Measurements from ENCODE around the gene DNMT3A. TPM values are rescaled to one million over a fixed set of nuclear protein-coding genes. Genes with fewer than 3 reads are reported as not detected.

The DNMT3A gene
- total RNA-seq, 2 experiments from 2014 or later: 43.2 to 45.5 TPM

DNA sequence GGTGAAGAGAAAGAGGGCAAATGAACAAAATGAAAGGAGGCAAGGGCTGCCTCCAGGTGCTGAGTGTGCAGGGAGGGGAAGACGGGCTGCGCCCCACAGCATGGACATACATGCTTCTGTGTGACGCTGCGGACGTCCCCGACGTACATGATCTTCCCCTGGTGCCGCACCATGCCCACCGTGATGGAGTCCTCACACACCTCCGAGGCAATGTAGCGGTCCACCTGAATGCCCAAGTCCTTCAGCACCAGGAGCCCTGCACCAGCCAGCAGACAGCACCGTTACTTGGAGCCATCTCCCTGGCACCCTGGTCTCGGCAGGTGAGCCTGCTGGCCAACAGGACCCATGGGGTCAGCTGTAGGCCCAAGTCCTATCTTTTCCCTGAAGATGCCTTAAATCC is 100.3 kb downstream of the DNMT3A start:
- Mint-ChIP-seq H3K4me3 (no peak overlapping the region), H3K36me3 (ENCODE audit: low read depth) (peaks cover 52% of the 10 kb centered on the region)
- POLR2A ChIA-PET: interaction anchor here (2.0 kb wide), 1 partner anchor 11 kb away, joined by 5 read pairs; no protein-coding TSS in a partner anchor

DNA sequence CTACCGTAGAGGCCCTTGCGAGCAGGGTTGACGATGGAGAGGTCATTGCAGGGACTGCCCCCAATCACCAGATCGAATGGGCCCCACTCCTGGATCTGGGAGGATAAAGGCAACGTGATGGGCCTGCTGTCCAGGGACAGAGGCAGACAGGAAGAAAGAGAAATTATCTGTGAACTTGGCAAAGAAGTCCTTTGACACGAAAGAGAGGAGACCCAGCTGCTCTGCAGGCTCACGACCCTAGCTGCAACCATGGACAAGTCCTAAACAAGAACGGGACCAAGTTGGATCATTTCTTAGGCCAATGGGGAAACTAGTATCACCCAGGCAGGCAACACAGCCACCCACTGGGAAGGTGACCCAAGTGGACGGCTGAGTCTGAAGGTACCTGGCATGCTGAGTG is 101.1 kb downstream of the DNMT3A start:
- H3K27ac Mint-ChIP-seq: no peak overlapping the region
- POLR2A ChIA-PET: no interaction called here

More for the DNA sequence above, 100.3 kb downstream of the DNMT3A start:
- H3K9me3 Mint-ChIP-seq: no peaks in the 10 kb centered on the region
- no peak for DNase-seq
- CTCF ChIA-PET: no interaction called here
- no peaks in the 10 kb centered on the region for H3K27me3 Mint-ChIP-seq
- no peaks in the 10 kb centered on the region for H3K4me1 Mint-ChIP-seq
- H3K27ac Mint-ChIP-seq: no peak overlapping the region

GRCh38 chr2:25238920-25239319 is 102.8 kb downstream of the DNMT3A start:
- peaks cover 55% of the 10 kb centered on the region for H3K36me3 Mint-ChIP-seq (ENCODE audit: low read depth)
- POLR2A ChIA-PET: interaction anchor here (1.5 to 1.7 kb wide), 2 partner anchors 11 to 13 kb away, joined by 3 to 5 read pairs; no protein-coding TSS in a partner anchor

More for the DNA sequence above, 101.1 kb downstream of the DNMT3A start:
- H3K36me3 Mint-ChIP-seq (ENCODE audit: low read depth): peaks cover 49% of the 10 kb centered on the region
- no peaks in the 10 kb centered on the region for H3K9me3 Mint-ChIP-seq
- no peaks in the 10 kb centered on the region for H3K4me1 Mint-ChIP-seq
- H3K4me3 Mint-ChIP-seq: no peak overlapping the region
- no peak for DNase-seq
- H3K27me3 Mint-ChIP-seq: no peaks in the 10 kb centered on the region
- CTCF ChIA-PET: no interaction called here

DNA sequence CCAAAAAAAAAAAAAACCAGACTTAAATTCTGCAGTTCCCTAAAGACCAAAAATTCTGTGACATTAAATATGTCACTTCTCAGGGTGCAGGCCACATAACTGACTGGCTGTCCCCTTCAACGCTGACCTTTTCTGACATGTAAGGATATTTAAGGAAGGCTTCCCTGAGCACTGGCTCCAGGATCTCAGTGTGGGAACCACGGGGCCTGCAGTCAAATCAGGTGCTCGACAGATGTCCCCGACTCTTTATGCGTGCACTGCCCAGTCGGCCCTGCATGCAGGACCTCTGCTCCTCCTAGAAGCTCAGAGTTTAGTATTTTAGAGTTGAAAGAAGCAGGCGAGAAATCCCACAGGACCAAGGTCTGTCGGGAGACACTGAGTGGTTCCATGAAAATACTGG is 104.0 kb downstream of the DNMT3A start:
- no peak for DNase-seq
- ChIA-PET CTCF (no interaction called here), POLR2A (no interaction called here)
- Mint-ChIP-seq H3K27me3 (no peaks in the 10 kb centered on the region), H3K4me3 (no peak overlapping the region), H3K9me3 (no peaks in the 10 kb centered on the region), H3K4me1 (no peaks in the 10 kb centered on the region), H3K27ac (no peak overlapping the region), H3K36me3 (ENCODE audit: low read depth) (peaks cover 54% of the 10 kb centered on the region)

More at GRCh38 chr2:25238920-25239319, 102.8 kb downstream of the DNMT3A start:
- H3K27me3 Mint-ChIP-seq: no peaks in the 10 kb centered on the region
- H3K4me3 Mint-ChIP-seq: no peak overlapping the region
- no peaks in the 10 kb centered on the region for H3K9me3 Mint-ChIP-seq
- no peak for DNase-seq
- H3K4me1 Mint-ChIP-seq: no peaks in the 10 kb centered on the region
- CTCF ChIA-PET: no interaction called here
- H3K27ac Mint-ChIP-seq: no peak overlapping the region

GRCh38 chr2:25236736-25237135 is 105.0 kb downstream of the DNMT3A start:
- no peaks in the 10 kb centered on the region for H3K9me3 Mint-ChIP-seq
- no peak overlapping the region for H3K4me3 Mint-ChIP-seq
- no peaks in the 10 kb centered on the region for H3K27me3 Mint-ChIP-seq
- no peaks in the 10 kb centered on the region for H3K4me1 Mint-ChIP-seq
- no peak for DNase-seq
- ChIA-PET CTCF (no interaction called here), POLR2A (no interaction called here)
- H3K27ac Mint-ChIP-seq: no peak overlapping the region
- H3K36me3 Mint-ChIP-seq (ENCODE audit: low read depth): peaks cover 49% of the 10 kb centered on the region

GRCh38 chr2:25234738-25235137 is 107.0 kb downstream of the DNMT3A start:
- DNase-seq: no peak
- Mint-ChIP-seq H3K36me3 (ENCODE audit: low read depth) (peaks cover 34% of the 10 kb centered on the region), H3K4me3 (no peak overlapping the region), H3K9me3 (no peaks in the 10 kb centered on the region), H3K27ac (no peak overlapping the region), H3K4me1 (no peaks in the 10 kb centered on the region), H3K27me3 (no peaks in the 10 kb centered on the region)
- ChIA-PET POLR2A (no interaction called here), CTCF (no interaction called here)

DNA sequence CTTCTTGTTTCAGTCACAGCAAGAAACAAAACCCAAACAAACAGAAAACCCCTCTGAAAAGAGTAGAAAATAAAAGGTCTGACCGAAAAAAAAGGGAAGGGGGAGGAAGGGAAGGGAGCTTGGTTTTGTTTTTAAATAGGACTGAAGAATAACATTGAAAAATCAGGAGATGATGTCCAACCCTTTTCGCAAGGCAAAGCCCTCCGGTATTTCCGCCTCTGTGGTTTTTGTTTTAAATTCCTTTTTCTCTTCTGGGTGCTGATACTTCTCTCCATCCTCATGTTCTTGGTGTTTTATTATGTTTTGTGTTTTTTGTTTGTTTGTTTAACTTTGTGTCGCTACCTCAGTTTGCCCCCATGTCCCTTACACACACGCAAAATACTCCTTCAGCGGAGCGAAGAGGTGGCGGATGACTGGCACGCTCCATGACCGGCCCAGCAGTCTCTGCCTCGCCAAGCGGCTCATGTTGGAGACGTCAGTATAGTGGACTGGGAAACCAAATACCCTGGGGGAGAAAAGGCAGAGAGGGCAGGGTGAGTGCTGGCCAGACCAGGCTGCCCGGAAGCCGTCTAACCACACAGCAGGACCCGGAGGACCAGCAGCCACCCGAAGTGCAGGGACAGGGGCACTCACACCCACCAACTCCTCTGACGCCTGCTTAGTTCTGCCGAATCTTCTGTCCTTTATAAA is 107.7 kb downstream of the DNMT3A start:
- DNase-seq: no peak
- no peaks in the 10 kb centered on the region for H3K9me3 Mint-ChIP-seq
- H3K27me3 Mint-ChIP-seq: no peaks in the 10 kb centered on the region
- H3K27ac Mint-ChIP-seq: no peak overlapping the region
- no peaks in the 10 kb centered on the region for H3K4me1 Mint-ChIP-seq
- POLR2A ChIA-PET: no interaction called here
- H3K4me3 Mint-ChIP-seq: no peak overlapping the region
- H3K36me3 Mint-ChIP-seq (ENCODE audit: low read depth): peaks cover 32% of the 10 kb centered on the region
- CTCF ChIA-PET: no interaction called here

DNA sequence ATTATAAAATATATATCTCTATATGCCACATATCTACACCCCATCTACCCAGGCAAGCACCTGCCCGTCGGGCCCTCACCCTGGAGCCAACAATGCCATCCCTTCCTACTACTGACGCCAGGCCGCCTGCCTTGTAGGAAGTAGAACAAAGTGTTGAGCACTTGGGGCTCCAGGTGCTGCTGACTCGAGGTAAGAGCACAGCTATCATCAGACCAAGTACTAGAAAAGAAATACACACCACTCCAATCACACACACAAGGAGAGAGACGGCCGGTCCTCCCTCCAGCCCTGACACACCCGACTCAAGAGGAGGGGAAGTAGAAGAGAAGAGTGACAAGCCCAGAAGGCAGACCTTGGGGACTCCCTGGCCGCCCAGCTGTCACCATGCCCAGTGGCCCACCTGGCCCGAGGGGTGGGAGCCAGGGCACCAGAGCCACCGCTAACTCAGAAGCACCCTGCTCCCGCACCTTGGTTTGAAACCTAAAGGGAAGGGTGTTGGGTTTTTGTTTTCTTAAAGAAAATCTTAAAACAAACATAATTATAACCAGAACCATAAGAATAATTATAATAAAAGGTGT is 109.4 kb downstream of the DNMT3A start:
- Mint-ChIP-seq H3K4me1 (peaks cover 1% of the 10 kb centered on the region), H3K9me3 (no peaks in the 10 kb centered on the region), H3K27ac (no peak overlapping the region), H3K36me3 (ENCODE audit: low read depth) (peaks cover 28% of the 10 kb centered on the region), H3K4me3 (no peak overlapping the region), H3K27me3 (no peaks in the 10 kb centered on the region)
- no peak for DNase-seq
- CTCF ChIA-PET: no interaction called here
- POLR2A ChIA-PET: no interaction called here

DNA sequence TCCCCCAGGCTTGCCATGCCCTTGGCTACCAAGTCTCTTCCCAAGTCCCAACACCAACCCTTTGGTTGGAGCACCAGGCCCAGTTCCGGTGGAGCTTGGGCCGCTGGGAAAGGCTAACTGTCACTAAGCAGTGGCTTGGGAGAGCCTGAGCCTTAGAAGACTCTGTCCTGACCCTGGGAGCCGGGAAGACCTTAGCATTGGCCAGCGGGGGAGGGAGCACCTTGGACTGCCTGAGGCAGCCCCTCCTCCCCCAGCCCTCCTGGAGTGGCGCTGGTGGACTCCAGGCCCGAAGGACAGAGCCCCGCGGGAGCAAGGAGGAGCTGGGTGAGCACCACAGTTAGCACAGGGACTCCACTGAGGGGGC is 110.8 kb downstream of the DNMT3A start:
- POLR2A ChIA-PET: no interaction called here
- Mint-ChIP-seq H3K27me3 (no peaks in the 10 kb centered on the region), H3K9me3 (no peaks in the 10 kb centered on the region), H3K4me1 (peaks cover 10% of the 10 kb centered on the region), H3K4me3 (no peak overlapping the region), H3K27ac (no peak overlapping the region), H3K36me3 (ENCODE audit: low read depth) (peaks cover 21% of the 10 kb centered on the region)
- no peak for DNase-seq
- CTCF ChIA-PET: interaction anchor here (0.6 to 1.4 kb wide), 2 partner anchors 15 to 131 kb away, joined by 3 read pairs; no protein-coding TSS in a partner anchor

DNA sequence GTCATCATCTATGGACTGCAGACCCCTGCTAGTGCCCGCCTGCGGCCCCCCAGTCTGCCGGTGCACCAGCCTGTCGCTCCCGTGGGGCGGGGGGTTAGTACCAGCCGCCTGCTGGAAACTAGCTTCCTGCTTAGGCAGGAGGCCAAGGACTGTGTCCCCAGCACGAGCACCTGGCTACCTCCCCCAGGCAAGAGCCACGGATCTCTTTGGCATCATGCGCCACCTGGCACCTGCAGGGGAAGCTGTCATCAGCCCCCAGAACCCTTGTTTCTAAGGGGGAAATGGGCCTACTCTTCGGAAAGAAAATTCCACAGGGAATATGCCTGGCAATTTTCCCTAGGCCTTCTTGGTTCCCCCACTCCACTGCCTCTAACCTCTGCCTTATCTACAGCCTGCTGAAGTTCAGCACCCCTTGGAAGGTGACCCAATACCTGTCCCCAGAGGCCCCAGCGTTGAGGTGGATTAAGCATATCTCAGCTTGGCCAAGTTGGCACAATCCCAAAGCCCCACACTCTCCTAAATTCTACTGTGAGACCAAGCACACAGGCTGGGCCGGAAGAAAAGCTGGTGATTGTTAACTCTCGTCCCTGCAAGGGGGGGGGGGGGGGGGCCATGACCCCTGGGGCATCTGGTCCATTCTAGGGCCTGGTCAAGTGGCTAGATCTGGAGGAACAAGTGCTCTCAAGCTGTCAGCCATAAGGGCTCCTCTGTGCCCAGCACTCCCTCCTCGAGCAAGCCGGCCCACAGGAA is 111.4 kb downstream of the DNMT3A start:
- ChIA-PET CTCF (interaction anchor here (0.6 to 1.4 kb wide), 2 partner anchors 15 to 132 kb away, joined by 3 read pairs; no protein-coding TSS in a partner anchor), POLR2A (no interaction called here)
- DNase-seq: no peak
- Mint-ChIP-seq H3K27me3 (no peaks in the 10 kb centered on the region), H3K4me1 (peaks cover 12% of the 10 kb centered on the region), H3K9me3 (no peaks in the 10 kb centered on the region), H3K36me3 (ENCODE audit: low read depth) (peaks cover 18% of the 10 kb centered on the region), H3K27ac (no peak overlapping the region), H3K4me3 (no peak overlapping the region)

DNA sequence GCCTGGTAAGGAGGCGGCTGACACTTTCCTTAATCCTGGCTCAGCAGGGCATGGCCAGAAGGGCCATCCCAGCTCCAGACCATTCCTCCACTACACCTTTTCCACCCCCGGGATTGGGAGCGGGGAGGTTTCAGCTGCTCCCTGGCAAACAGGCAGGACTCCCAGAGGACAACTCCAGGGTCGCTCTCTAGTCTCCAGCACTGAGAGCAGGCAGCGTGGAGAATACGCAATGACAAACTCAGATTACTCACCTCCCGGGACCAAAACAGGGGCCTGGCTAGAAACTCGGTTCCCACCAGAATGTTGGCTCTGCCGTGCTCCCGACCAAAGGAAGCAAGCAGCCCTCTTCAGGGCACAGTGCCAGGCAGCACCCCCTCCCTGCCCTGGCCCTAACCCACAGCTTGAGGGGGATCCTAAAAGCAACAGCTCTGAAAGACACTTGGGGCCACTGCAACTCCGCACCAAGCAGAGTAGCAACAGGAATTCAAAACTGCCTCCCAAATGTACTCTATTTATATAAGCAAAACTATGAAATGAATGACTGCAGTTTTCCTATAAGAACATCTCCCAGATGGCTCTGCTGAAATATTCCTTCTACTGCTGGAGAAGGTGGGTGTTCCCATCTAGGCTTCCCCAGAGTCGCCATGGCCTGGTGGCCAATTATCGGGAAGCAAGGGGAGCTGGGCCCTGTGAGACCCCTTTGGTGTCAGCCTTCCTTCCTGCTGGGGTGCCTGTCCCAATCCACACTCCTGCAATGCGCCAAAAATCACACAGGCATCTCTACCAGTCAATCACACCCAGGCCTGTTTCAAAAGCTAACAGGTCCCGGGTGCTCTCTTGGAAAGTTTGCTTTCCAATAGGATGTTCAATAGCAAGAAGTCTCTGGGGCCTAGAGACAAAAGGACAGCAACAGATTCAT is 112.2 kb downstream of the DNMT3A start:
- Mint-ChIP-seq H3K36me3 (ENCODE audit: low read depth) (peaks cover 12% of the 10 kb centered on the region), H3K4me1 (peaks cover 16% of the 10 kb centered on the region), H3K27me3 (no peaks in the 10 kb centered on the region), H3K9me3 (no peaks in the 10 kb centered on the region), H3K4me3 (no peak overlapping the region), H3K27ac (no peak overlapping the region)
- no peak for DNase-seq
- ChIA-PET POLR2A (no interaction called here), CTCF (interaction anchor here (0.7 to 1.3 kb wide), 4 partner anchors 11 to 43 kb away, joined by 3 read pairs; no protein-coding TSS in a partner anchor)

- Mint-ChIP-seq H3K9me3 (no peaks in the 10 kb centered on the region), H3K36me3 (ENCODE audit: low read depth) (peaks cover 6% of the 10 kb centered on the region), H3K4me1 (peaks cover 18% of the 10 kb centered on the region), H3K4me3 (no peak overlapping the region), H3K27ac (no peak overlapping the region), H3K27me3 (no peaks in the 10 kb centered on the region)
- CTCF ChIA-PET: interaction anchor here (0.7 to 1.3 kb wide), 5 partner anchors 10 to 42 kb away, joined by 3 to 7 read pairs (median 3); no protein-coding TSS in a partner anchor
- POLR2A ChIA-PET: no interaction called here
- peak; percentile 28 for DNase-seq
Measured at GRCh38 chr2:25228848-25229278, 112.9 kb downstream of the DNMT3A start.

DNA sequence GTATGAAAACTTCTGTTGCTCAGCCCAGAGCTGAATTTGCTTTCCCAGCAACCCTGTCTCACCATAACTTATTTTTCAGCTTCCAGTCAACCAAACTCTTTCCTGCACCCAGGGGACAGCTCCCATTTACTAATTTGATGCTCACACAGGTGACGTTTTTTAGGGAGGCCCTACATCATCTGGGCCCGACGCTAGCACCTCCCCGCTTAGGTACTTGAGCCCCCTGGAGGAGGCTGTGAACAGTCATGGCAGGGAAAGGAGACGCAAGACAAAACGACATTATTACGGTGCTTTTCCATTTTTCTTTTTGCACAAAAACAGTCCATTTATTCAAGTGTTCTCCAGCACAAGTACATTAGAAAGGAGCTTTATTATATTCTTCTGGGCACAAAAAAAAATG is 114.1 kb downstream of the DNMT3A start:
- no peaks in the 10 kb centered on the region for H3K27me3 Mint-ChIP-seq
- H3K9me3 Mint-ChIP-seq: no peaks in the 10 kb centered on the region
- no peak for DNase-seq
- H3K27ac Mint-ChIP-seq: no peak overlapping the region
- ChIA-PET CTCF (no interaction called here), POLR2A (no interaction called here)
- H3K4me3 Mint-ChIP-seq: no peak overlapping the region
- peaks cover 18% of the 10 kb centered on the region for H3K4me1 Mint-ChIP-seq
- H3K36me3 Mint-ChIP-seq (ENCODE audit: low read depth): peaks cover 4% of the 10 kb centered on the region
